Measurements from ENCODE around the gene TOP3B.

The TOP3B gene

DNA sequence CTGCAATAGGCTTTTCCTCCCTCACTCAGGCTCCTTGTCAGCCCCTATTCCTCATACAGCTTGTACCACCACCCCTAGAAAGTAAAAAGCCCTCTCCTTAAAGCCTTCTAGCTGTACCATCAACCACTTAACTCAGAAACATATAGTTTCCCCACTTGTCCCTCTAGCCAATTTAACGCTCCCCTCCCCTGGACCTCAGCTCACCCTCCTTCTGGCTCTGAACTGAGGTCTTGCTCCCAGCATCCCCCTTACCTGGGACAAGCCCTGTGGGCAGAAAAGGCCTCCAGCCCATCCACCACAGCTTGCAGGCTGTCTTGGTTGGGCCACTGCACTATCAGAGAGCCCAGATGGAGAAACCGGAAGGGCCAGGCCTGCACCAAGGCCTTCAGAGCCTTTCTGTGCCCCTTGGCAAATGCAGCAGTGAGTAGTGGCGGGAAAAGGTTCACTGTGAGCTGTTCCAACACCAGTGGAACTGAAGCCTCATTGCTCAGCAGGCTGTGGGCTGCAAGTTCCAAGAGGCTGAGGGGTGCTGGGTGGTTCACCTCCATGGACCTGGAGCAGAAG lies 12.4 kb upstream of the TOP3B start:
- Histone ChIP-seq H3K27ac (ENCODE audit: low read length) (no peak overlapping the region), H3K27me3 (ENCODE audit: control insufficient read depth, insufficient read depth, low read length) (peaks cover 29% of the 10 kb centered on the region), H3K4me1 (ENCODE audit: control insufficient read depth, insufficient read depth, low read length) (no peaks in the 10 kb centered on the region), H3K36me3 (ENCODE audit: control insufficient read depth, insufficient read depth, low read length) (no peaks in the 10 kb centered on the region), H3K4me3 (ENCODE audit: low read length) (no peak overlapping the region), H3K9me3 (ENCODE audit: control insufficient read depth, insufficient read depth, low read length) (no peaks in the 10 kb centered on the region)
- no peak for DNase-seq (ENCODE audit: low read depth, low spot score)
- WGBS (ENCODE audit: insufficient coverage, insufficient read length) = no CpG with 5 or more reads among the region's 3 CpGs

- no peak overlapping the region for H3K27ac ChIP-seq (ENCODE audit: low read length)
- H3K9me3 ChIP-seq (ENCODE audit: control insufficient read depth, insufficient read depth, low read length) = no peaks in the 10 kb centered on the region
- no peak for DNase-seq (ENCODE audit: low read depth, low spot score)
- no peak overlapping the region for H3K4me3 ChIP-seq (ENCODE audit: low read length)
- H3K4me1 ChIP-seq (ENCODE audit: control insufficient read depth, insufficient read depth, low read length) = no peaks in the 10 kb centered on the region
- no peaks in the 10 kb centered on the region for H3K36me3 ChIP-seq (ENCODE audit: control insufficient read depth, insufficient read depth, low read length)
- H3K27me3 ChIP-seq (ENCODE audit: control insufficient read depth, insufficient read depth, low read length) = peaks cover 30% of the 10 kb centered on the region
- WGBS (ENCODE audit: insufficient coverage, insufficient read length) = no CpG with 5 or more reads among the region's 7 CpGs
Measured at GRCh38 chr22:21992593-21993237, 10.1 kb upstream of the TOP3B start.

DNA sequence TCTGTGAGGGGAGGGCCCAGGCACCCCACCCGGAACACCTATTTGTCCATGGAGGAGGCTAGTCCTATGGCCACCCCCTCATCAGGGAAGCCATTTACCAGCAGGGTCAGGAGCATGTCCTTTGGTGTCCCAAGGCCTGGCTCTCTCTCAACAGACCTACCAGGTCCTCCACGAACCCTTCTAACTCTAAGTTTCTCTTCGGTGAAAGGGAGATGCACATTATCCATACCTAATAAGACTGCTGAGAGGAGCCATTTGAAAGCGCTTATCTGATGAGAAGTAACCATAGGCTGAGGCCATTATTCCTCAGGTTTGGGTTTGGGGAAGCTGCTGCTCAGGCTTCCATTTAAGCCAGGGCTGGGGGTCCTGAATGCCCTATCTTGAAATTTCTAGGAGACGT lies 9.2 kb upstream of the TOP3B start:
- H3K9me3 ChIP-seq (ENCODE audit: control insufficient read depth, insufficient read depth, low read length) = no peaks in the 10 kb centered on the region
- DNase-seq (ENCODE audit: low read depth, low spot score) = no peak
- H3K4me3 ChIP-seq (ENCODE audit: low read length) = no peak overlapping the region
- H3K27ac ChIP-seq (ENCODE audit: low read length) = no peak overlapping the region
- no peaks in the 10 kb centered on the region for H3K36me3 ChIP-seq (ENCODE audit: control insufficient read depth, insufficient read depth, low read length)
- WGBS (ENCODE audit: insufficient coverage, insufficient read length) = no CpG with 5 or more reads among the region's 5 CpGs
- no peaks in the 10 kb centered on the region for H3K4me1 ChIP-seq (ENCODE audit: control insufficient read depth, insufficient read depth, low read length)
- H3K27me3 ChIP-seq (ENCODE audit: control insufficient read depth, insufficient read depth, low read length) = peaks cover 29% of the 10 kb centered on the region

DNA sequence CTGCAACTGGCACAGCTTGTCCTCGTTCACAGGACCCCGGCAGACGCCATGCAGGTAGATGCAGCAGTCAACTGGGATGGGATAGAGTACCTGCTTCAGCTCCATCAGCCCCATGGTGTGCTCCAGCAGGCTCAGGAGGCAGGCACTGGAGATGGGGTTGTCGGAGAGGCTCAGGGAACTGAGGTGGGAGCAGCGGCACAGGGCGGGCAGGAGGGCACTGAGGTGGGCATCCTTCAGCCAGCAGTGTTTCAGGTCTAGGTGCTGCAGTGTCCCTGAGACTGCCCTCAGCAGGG lies 8.7 kb upstream of the TOP3B start:
- Histone ChIP-seq H3K27me3 (ENCODE audit: control insufficient read depth, insufficient read depth, low read length) (peaks cover 27% of the 10 kb centered on the region), H3K27ac (ENCODE audit: low read length) (no peak overlapping the region), H3K9me3 (ENCODE audit: control insufficient read depth, insufficient read depth, low read length) (no peaks in the 10 kb centered on the region), H3K4me1 (ENCODE audit: control insufficient read depth, insufficient read depth, low read length) (no peaks in the 10 kb centered on the region), H3K36me3 (ENCODE audit: control insufficient read depth, insufficient read depth, low read length) (no peaks in the 10 kb centered on the region), H3K4me3 (ENCODE audit: low read length) (no peak overlapping the region)
- no CpG with 5 or more reads among the region's 6 CpGs for WGBS (ENCODE audit: insufficient coverage, insufficient read length)
- DNase-seq (ENCODE audit: low read depth, low spot score) = no peak

GRCh38 chr22:21990445-21991303 lies 8.1 kb upstream of the TOP3B start:
- DNase-seq (ENCODE audit: low read depth, low spot score) = no peak
- H3K9me3 ChIP-seq (ENCODE audit: control insufficient read depth, insufficient read depth, low read length) = no peaks in the 10 kb centered on the region
- WGBS (ENCODE audit: insufficient coverage, insufficient read length) = no CpG with 5 or more reads among the region's 16 CpGs
- H3K27me3 ChIP-seq (ENCODE audit: control insufficient read depth, insufficient read depth, low read length) = peaks cover 27% of the 10 kb centered on the region
- no peaks in the 10 kb centered on the region for H3K4me1 ChIP-seq (ENCODE audit: control insufficient read depth, insufficient read depth, low read length)
- no peak overlapping the region for H3K4me3 ChIP-seq (ENCODE audit: low read length)
- H3K27ac ChIP-seq (ENCODE audit: low read length) = no peak overlapping the region
- H3K36me3 ChIP-seq (ENCODE audit: control insufficient read depth, insufficient read depth, low read length) = no peaks in the 10 kb centered on the region

GRCh38 chr22:21989049-21989448 lies 6.5 kb upstream of the TOP3B start:
- peaks cover 17% of the 10 kb centered on the region for H3K27me3 ChIP-seq (ENCODE audit: control insufficient read depth, insufficient read depth, low read length)
- no CpG with 5 or more reads among the region's 6 CpGs for WGBS (ENCODE audit: insufficient coverage, insufficient read length)

DNA sequence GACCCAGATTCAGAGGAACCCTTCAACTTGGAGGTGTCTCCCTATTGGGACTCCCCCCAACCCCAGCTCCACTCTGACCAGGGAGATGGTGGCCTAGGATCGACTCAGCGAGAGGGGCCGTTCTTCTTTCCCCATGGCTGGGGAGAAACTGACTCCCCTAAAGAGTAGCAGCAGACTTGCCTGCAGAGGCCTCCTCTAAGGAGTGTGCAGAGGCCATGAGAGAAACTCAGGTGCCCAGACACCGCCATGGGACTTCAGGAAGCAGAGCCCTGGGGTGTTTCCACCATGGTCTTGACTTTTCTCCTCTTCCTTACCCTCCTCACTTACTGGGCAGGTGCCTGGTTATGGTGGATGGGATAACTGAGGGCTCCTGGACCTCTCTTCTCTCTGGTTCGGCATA lies 2.6 kb upstream of the TOP3B start:
- Histone ChIP-seq H3K4me3 (ENCODE audit: low read length) (no peak overlapping the region), H3K27ac (ENCODE audit: low read length) (no peak overlapping the region), H3K4me1 (ENCODE audit: control insufficient read depth, insufficient read depth, low read length) (no peaks in the 10 kb centered on the region), H3K9me3 (ENCODE audit: control insufficient read depth, insufficient read depth, low read length) (no peaks in the 10 kb centered on the region), H3K36me3 (ENCODE audit: control insufficient read depth, insufficient read depth, low read length) (no peaks in the 10 kb centered on the region), H3K27me3 (ENCODE audit: control insufficient read depth, insufficient read depth, low read length) (peaks cover 7% of the 10 kb centered on the region)
- no CpG with 5 or more reads among the region's 5 CpGs for WGBS (ENCODE audit: insufficient coverage, insufficient read length)
- DNase-seq (ENCODE audit: low read depth, low spot score) = no peak

More at GRCh38 chr22:21989049-21989448, 6.5 kb upstream of the TOP3B start:
- Histone ChIP-seq H3K27ac (ENCODE audit: low read length) (no peak overlapping the region), H3K4me3 (ENCODE audit: low read length) (no peak overlapping the region), H3K36me3 (ENCODE audit: control insufficient read depth, insufficient read depth, low read length) (no peaks in the 10 kb centered on the region), H3K9me3 (ENCODE audit: control insufficient read depth, insufficient read depth, low read length) (no peaks in the 10 kb centered on the region), H3K4me1 (ENCODE audit: control insufficient read depth, insufficient read depth, low read length) (no peaks in the 10 kb centered on the region)
- no peak for DNase-seq (ENCODE audit: low read depth, low spot score)

DNA sequence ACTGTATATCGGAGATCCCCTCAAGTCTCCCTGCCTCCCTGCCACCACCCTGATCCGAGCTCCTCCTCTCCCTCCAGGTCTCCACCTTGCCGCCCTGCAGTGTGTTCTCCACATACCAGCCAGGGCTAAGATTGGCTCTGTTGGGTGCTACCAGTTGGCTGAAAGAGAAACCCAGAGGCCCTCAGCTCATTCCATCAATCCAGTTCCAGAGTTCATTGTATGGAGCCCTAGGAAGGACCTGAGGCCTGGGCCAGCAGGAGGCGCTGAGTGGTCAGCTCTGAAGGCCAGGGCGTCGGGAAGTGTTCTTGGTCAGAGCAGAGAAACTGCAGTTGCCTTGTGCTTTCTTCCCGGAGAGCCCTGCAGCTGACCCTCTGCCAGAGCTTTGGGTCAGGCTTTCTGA lies 2.2 kb upstream of the TOP3B start:
- no peak overlapping the region for H3K27ac ChIP-seq (ENCODE audit: low read length)
- H3K9me3 ChIP-seq (ENCODE audit: control insufficient read depth, insufficient read depth, low read length) = no peaks in the 10 kb centered on the region
- H3K4me3 ChIP-seq (ENCODE audit: low read length) = no peak overlapping the region
- no CpG with 5 or more reads among the region's 7 CpGs for WGBS (ENCODE audit: insufficient coverage, insufficient read length)
- H3K27me3 ChIP-seq (ENCODE audit: control insufficient read depth, insufficient read depth, low read length) = peaks cover 4% of the 10 kb centered on the region
- no peaks in the 10 kb centered on the region for H3K4me1 ChIP-seq (ENCODE audit: control insufficient read depth, insufficient read depth, low read length)
- H3K36me3 ChIP-seq (ENCODE audit: control insufficient read depth, insufficient read depth, low read length) = no peaks in the 10 kb centered on the region
- peak; percentile 54 for DNase-seq (ENCODE audit: low read depth, low spot score)

DNA sequence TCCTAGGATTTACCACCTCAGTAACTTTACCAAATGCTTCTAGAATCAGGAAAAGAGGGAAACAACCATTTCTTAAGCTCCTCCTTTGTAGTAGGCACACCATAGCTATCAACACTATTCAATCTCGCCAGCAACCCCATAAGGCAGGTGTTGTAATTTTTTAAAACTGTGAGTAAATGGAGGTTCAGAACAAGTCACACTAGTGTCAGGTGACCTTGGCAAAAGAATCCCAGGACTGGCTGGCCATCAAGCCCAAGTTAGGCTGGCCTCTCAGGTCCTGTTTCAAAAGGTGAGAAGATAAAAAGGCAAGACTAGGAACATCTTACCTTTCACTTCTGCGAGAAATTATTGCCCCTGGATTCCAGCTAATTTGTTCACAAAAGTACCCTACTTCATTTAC lies 713 bp downstream of the TOP3B start:
- H3K36me3 ChIP-seq (ENCODE audit: control insufficient read depth, insufficient read depth, low read length) = no peaks in the 10 kb centered on the region
- WGBS (ENCODE audit: insufficient coverage, insufficient read length) = no CpG with 5 or more reads among the region's 2 CpGs
- H3K27ac ChIP-seq (ENCODE audit: low read length) = no peak overlapping the region

DNA sequence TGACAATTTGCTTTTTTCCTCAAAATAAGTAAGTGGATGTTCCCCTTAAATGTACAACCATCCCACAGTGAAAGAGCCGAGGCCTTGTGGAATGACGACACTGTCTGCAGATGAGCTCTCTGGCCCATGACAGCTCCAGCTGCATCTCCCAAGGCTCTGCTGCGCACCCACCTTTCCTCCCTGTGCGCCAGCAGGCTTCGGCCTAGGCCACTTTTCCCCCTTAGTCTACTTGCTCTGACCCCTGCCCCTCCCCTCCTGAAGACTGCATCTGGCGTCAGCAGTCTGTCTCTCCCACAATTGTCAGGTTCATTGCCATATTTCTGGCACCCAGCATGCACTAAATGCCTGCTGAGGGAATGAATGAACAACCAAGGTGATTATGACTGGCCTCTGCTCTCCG lies 2.0 kb downstream of the TOP3B start:
- no peaks in the 10 kb centered on the region for H3K4me1 ChIP-seq (ENCODE audit: control insufficient read depth, insufficient read depth, low read length)
- H3K27ac ChIP-seq (ENCODE audit: low read length) = no peak overlapping the region
- H3K27me3 ChIP-seq (ENCODE audit: control insufficient read depth, insufficient read depth, low read length) = no peaks in the 10 kb centered on the region
- H3K4me3 ChIP-seq (ENCODE audit: low read length) = no peak overlapping the region
- no peaks in the 10 kb centered on the region for H3K9me3 ChIP-seq (ENCODE audit: control insufficient read depth, insufficient read depth, low read length)
- no peaks in the 10 kb centered on the region for H3K36me3 ChIP-seq (ENCODE audit: control insufficient read depth, insufficient read depth, low read length)
- WGBS (ENCODE audit: insufficient coverage, insufficient read length) = no CpG with 5 or more reads among the region's 7 CpGs
- no peak for DNase-seq (ENCODE audit: low read depth, low spot score)

More for the DNA sequence above, 713 bp downstream of the TOP3B start:
- Histone ChIP-seq H3K4me1 (ENCODE audit: control insufficient read depth, insufficient read depth, low read length) (no peaks in the 10 kb centered on the region), H3K4me3 (ENCODE audit: low read length) (peak overlapping the region; percentile 89), H3K9me3 (ENCODE audit: control insufficient read depth, insufficient read depth, low read length) (no peaks in the 10 kb centered on the region), H3K27me3 (ENCODE audit: control insufficient read depth, insufficient read depth, low read length) (no peaks in the 10 kb centered on the region; the same call in 1 of the 2 replicates)
- DNase-seq (ENCODE audit: low read depth, low spot score) = no peak

Data from iPS DF 6.9 (cell line).